ELR (cell line): ENCODE results near the gene SIX6.
A peak's percentile ranks its signal among the peaks of the same experiment; 100 is the strongest.

Source experiments
- DNase-seq: peaks from one replicate; pipeline ENCODE4 v3.0.0-alpha.2; 2015; ENCODE audit warnings: low read depth

Gene SIX6

DNA sequence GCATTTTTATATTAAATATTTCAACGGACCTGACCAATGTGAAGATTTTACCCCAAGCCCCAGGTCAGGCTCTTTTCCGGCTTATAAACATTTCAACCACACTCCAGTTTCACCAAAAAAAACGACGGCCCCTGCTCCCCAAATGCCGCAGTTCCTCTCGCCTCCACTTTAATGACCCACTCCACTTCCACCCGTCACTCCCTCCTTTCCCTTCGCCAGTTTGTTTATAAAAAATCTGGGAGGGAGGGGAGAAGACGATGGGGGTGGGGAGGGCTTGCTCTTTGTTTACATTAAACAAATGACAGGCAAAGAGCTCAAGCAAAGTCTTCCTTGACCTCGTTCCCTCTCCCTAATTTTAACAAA, 5.4 kb downstream of the SIX6 start:
- no peak for DNase-seq

DNA sequence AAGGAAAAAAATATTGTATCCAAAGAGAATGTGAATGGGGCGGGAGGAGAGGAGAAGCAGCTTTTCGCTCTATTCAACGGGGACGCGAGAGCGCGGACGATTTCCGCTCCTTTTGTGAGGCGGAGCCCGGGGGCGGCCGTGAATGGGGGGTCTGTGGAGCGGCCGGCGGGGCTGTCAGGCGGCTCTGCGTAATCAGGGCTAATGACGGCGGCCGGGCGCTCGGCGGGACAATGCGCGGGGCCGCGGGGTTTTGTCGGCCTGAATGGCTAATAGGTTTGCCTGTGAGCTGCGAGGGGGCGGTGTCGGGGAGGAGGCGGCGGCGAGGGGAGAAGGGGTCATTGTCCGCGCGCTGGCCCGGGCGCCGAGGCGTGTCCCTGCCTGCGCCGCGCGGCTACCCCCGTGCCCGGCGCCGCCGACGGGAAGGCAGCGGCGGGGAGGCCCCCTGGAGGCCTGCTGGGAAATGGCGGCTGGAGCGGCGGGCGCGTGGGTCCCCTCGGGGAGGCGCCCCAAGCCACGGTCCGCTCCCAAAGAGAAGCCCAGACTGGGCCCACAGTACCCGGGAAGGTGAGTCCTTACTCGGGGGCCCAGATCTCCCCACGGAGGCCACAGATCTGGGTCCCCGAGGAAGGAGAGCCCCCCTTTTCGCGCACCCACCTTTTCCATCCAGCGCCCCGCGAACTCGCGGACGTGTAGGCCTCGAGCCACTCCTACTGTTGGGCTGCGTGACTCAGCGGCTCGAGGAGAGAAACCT, 6.0 kb downstream of the SIX6 start:
- no peak for DNase-seq

DNA sequence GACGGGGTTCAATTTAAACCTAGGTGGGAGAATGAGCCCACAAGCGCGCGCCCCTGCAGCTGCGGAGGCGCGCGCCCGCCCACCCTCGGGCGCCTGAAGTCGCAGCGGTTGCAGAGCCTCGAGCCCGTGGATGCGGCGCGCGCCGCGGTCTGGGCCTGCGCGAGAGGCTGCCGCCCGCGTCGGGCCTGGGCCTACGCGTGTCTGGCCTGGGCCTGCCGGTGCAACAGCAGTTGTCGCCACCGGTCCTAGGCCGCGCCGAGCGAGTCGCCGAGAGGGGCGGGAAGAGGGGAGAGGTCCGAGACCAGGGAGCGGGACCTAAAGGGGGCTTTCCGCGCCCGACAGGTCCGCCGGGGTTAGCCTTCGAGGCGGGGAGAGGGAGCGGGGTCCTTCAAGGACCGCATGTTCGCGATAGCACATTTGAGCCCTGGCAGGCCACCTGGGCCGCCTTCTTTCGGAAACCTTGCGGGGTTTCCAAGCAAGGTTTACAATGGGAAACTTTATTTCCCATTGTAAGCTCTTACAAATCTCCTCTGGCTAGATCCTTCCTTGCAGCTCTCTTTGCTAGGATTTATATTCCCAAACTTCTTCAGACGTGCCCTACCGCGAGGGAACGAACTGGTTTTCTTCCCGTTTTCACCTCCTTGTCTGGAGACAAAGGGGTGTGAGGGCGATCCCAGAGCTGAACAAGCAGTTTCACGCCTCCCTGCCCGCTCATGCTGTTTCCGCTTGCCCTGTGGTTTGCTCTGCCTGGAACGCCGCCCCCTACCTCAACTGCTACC, 6.8 kb downstream of the SIX6 start:
- DNase-seq, result no peak

DNA sequence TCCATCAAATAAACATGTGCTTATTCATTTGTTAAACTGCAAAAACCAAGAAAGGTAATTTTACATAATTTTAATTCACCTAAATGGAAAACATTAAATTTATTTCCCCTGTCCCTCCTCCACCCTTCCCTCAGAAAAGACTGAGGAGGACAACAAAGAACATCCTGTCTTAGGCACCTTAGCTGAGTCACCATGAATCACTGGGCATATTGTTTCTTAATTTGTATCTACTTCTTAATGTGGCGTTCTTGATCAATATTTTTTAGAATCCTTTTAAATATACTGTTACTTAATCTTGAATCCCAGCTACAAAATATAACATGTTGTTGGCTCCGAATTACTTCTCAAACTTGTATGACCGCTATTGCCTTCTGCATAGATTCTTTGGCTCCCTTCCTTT, 23.5 kb downstream of the SIX6 start:
- peak; percentile 25 for DNase-seq

DNA sequence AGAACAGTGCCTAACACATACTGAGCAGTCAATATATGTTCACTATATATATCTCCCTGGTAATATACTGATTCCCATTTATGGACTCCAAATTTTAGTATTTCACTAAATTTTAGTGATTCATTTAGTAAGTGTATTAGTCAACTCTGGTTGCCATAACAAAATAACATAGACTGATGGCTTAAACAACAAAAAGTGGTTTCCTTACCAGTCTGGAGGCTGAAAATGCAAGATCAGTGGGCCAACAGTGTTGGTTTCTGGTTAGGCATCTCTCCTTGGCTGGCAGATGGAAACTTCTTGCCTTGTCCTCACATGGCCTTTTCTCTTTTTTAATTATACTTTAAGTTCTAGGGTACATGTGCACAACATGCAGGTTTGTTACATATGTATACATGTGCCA, 28.7 kb downstream of the SIX6 start:
- no peak for DNase-seq

DNA sequence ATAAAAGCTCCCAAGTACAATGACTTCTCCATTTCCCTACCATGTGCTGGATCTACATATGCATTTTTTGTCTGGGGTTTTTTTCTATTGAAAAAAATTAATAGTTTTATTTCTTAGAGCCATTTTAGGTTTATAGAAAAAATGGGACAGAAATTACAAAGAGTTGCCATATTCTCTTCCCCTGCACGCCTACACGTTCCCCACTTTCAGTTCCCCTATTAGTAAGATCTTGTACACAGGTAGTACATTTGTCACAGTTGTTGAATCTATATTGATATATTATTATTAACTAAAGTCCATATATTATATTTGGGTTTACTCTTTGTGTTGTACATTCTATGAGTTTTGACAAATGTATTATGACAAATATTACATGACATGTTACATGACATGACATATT, 35.7 kb downstream of the SIX6 start:
- DNase-seq, result no peak

DNA sequence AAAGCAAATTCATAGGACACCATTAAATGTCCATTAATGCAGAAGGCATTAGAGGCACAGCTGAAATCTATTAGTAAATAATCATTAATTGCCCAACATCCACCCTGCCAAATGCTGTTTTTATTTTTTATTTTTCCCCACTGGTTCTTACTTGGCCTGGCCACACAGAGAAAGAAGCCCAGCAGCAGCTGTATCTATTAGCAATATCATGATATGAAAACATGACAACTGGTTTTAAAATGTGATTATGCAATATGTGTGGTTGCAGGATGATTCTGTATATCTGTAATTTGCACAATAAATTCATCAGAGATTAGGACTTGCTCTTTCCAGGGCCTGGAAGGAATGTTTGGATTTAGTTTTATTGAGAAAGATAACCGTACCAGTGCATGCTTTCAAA, 44.9 kb downstream of the SIX6 start:
- DNase-seq, result no peak

DNA sequence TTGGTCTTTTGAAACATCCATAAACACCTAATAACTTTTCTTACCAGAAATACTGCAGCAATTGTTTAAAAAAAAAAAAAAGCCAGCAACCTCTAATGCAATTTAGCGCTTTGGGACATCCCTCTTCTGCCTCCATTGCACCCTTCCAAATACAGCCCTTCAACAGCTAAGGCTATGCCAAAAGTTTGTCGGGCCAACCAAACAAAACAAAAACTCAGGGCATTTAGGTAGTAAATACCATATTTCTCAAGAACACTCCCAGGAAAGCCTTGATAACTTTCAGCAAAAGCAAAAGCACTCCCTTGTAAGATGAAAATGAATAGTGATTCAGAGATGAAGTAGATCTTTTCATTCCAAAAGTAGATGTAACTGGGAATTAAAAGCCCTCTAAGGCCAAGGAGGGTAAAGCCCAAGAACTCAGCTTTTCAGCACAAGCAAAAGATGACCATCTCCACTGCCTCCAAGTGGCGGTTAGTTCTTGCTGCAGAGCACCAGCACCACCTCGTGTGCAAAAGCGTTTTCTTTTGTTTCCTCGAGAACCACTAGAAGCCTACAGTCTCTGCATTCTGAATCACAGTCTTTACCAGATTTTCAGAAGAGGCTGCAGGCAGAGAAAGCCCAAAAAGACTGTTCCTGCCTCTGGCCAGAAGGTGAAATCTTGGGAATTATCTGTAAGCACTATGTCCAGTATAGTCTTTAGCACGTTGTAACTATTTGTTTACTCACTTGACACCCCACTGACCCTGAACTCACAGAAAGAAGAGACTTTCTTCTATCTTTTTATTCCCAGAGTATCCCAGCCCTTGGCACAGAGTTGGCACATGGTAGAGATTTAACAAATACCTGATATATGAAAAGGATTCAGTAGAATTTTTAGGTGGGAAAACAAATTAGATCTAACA, 53.1 kb downstream of the SIX6 start:
- DNase-seq, result peak; percentile 77
